Measurements from ENCODE around the gene DGKH.
"Not testable (repeated sequence)": the region's sequence is repeated elsewhere in the genome, so short reads cannot be mapped to it uniquely, and the experiment has no call there.

DGKH gene

DNA sequence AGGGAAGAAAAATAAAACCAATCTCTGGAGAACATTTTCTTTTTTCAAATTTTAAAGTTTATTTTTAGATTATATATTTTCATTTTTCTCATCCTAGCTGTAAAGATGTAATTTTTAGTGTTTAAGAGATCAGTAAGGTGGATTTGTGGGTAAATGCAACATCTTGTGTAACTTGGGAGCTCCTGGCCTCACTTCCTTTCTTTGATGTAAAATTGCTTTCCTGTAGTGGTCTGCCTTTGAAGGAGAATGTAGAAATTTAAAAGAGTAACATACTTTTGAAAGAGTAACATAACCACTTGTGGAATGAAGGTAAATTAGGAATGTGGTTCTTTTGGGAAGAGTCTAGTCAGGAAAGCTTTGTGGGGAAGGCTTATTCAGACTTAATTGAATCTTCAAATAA lies 127.8 kb downstream of the DGKH start:
- no peak for DNase-seq

DNA sequence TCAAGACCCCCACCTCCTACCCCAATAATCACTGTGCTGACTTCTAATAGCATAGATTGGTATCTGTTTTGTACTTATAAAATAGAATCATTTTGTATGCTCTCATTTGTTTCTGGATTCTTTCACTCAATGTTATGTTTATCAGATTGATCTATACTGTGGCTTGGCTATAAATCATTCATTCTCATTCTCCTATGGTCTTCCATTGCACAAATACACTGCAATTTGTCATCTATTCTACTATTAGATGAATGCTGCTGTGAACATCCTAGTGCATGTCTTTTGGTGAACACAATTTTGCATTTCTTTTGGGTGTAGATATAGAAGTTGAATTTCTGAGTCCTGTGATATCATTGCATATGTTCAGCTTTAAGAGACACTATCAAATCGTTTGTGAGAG lies 128.7 kb downstream of the DGKH start:
- DNase-seq = no peak

DNA sequence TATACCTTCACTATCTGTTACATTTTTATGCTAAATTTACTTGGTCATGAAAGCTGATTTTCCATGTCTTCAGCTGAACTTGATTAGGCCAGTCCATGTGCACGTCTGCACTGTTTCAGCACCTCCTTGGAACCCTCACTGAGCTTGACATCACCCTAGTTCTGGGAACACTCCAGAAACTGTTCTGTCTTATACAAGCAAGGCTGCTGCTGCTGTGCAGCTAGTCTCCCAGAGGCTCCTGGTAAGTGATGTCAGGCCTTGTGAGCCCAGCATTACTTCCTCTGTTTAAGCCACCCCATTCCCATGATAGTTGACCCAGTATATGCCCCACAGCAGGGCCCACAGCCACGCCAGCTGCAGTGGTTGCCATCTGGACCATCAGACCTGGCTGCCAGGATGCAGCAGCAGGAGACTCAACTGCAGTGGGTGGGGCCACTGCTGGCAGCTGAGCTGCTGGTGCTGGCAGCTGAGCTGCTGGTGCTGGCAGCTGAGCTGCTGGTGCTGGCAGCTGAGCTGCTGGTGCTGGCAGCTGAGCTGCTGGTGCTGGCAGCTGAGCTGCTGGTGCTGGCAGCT lies 133.0 kb downstream of the DGKH start:
- DNase-seq = no peak

DNA sequence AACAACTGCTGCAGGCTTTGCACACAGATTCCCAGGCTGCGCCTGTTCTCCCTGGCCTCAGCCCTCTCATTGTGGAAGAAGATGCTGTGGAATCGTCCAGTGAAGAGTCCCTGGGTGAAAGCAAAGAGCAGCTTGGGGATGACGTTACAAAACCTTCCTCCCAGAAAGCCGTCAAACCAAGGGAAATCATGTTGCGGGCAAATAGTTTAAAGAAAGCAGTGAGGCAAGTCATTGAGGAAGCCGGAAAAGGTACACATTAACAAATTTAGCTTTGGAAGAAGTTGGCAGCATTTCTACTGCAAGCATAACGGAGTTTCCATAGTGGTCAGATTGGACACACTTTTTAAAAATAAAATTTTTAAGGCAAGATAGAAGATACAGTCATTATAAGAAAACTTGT lies 140.6 kb downstream of the DGKH start:
- no peak for DNase-seq

DNA sequence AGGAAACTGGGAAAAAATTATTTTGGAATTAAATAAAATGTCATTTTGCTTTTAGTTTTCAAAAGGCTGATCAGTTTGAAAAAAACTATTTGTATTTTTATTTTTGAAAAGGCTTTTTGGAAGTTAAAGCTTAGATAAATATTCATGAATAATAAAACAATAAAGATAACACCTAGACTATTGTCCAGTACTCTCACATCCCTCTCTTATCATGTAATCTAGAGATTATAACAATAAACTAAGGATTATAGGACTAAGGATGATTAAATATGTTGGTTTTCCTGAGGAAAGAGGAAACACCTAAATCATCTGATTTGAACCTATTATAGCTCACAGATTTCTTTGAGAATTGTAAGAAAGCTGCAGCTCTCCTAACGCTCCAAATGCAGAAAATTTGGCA lies 142.1 kb downstream of the DGKH start:
- no peak for DNase-seq

DNA sequence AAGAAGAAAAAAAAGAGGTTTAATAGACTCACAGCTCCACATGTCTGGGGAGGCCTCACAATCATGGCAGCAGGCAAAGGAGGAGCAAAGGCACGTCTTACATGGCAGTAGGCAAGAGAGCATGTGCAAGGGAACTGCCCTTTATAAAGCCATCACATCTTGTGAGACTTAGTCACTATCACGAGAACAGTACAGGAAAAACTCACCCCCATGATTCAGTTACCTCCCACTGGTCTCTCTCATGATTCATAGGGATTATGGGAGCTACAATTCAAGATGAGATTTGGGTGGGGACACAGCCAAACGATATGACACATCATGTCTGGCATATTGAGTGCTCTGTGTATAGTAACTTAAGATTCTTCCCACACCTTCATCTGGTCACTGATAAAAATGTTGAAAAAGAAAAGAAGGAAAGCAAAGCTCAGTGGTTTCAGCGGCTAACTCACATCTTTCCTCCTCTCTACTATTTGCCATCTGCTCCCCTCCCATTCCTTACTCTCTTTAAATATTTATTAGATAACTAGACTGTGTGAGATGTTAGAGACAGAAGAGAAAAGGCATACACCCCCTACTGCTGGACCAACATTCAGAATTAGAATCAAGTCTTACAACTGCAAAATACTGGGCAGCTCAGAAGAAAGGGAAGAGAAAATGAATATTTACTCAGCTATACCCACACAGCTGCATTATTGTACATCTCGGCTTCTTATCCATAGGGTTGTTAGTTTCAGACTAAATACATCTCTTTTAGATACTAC lies 163.4 kb downstream of the DGKH start:
- no peak for DNase-seq

DNA sequence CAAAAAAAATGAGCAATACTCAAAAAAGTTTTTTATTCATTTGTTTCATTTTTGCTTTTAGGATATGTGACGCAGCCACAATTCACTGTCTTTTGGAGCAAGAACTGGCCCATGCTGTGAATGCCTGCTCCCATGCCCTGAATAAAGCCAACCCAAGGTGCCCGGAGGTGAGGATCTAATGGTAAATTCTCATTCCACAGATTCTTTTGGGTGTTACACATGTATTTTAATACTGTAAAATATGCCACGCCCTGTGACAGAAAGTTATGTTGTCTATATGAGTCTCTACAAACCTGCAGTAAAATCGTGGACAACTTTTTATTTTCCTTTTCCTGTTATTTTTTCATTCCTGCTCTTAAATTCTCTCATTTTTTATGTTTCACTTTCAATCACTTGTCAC lies 166.0 kb downstream of the DGKH start:
- no peak for DNase-seq

DNA sequence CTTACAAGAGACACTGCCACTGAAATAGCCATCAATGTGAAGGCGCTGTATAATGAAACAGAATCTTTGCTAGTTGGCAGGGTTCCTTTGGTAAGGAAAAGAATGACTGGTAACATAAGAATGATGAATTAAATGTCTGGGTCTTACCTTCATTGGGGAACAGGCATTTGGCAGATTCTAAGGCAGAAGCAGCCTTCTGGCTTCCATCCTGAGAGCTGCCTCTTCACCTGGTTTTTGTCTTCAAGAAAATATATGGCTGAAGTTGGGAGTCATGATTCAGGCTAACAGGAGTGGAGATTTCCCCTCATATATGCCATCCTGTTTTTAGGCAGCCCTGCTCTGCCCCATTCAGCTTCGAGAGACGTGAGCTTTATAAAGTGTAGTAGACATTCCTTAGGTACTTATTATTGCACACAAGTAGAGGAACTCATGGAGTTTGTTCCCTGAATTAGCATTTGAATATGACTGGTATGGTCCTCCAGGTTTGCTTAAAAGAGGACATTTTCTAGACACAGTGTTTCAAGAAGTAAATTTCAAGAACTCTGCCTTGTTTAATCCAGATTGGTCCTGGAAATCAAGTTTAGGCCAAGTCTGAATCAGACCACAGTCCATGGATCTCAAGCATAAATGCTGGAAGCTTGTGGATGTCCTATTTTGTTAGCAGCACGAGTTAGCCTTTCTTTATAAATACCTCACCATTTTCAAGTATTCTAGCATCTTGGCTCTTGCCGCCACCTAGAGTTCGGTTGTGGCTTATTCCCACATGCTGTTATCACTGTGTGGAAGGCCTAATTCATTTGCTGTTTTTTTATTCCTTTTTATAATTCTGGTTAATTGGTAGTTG lies 167.4 kb downstream of the DGKH start:
- peak; percentile 23 for DNase-seq

DNA sequence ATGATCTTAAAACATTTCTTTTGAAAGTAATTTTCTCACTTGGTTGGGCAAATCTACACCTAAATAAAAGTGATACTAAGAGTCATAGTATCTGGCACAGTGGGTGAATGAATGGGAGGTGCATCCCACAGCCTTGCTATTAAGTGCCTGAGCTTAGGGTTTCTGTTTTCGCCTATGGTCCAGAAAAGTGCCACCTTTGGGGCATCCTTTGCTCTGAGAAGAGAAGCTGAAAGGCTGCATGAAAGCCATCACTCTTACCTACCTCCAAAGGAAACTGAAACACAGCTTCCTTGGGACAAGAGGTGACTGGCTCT lies 167.9 kb downstream of the DGKH start:
- DNase-seq = no peak

DNA sequence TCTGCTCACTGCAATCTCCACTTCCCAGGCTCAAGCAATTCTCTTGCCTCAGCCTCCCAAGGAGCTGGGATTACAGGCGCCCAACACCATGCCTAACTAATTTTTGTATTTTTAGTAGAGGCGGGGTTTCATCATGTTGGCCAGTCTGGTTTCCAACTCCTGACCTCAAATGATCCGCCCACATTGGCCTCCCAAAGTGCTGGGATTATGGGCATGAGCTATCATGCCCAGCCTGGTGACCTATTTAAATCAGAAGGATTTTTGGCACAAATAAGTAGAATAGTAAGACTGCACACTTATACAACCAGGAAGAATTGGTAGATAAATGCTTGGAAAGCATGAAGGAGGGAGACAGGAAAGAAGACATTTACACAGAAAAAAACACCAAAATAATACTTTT lies 170.1 kb downstream of the DGKH start:
- no peak for DNase-seq

DNA sequence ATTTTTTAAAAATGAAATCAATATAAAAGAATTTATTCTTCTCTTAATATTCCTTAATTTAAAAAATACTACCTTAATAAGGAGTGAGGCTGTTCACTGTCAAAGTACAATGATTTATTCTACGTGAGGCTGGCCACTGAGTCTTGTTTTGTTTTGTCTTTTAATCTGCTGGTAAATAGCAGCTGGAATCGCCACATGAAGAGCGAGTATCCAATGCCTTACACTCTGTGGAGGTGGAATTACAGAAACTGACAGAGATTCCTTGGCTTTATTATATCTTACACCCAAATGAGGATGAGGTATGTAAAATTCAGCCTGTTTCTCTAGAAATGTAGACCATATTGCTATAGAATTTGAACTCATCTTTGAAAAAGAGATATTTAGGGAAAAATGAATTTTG lies 170.6 kb downstream of the DGKH start:
- no peak for DNase-seq

DNA sequence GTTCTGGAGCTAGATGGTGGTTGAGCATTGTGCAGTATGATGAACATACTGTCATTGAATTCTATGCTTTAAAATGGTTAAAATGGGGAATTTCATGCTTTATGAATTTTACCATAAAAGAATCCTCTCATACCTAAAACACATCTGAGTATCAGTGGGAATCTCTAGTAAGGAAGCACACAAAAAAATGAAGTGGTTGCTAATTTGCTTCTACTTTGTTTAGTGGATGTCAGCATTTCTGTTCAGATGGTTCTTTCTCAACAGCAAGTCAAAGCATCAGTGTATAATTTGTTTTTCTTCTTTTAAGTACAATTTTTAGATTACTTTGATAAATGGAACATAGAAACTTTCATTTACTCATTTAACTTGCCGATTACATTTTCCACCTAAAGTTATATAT lies 171.4 kb downstream of the DGKH start:
- no peak for DNase-seq

DNA sequence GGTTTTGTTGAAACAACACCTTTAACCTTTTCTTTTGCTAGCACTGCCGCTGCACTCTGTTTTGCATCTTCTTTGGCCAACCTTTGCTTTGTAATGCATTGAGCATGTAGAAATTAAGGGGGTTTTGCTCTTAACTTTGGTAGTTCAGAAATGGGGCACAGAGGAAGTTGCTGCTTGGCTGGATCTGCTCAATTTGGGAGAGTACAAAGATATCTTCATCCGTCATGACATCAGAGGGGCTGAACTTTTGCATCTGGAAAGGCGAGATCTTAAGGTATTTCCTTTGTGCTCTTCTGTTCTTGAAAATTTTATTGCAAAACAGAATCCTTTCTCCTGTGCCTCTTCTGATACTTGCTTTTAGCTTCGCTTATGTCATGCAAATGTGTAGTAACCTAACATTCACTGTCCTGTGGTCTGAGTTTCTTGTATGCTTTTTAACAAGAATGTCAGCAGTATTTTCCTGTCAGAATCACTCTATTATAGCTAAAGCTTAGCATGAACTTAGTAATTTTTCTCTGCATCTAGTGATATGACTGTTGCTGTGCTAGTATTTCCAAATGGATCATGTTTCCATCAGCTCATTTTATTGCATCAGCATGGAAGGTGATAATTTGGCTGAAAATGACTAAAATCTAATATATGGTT lies 172.8 kb downstream of the DGKH start:
- DNase-seq = no peak

DNA sequence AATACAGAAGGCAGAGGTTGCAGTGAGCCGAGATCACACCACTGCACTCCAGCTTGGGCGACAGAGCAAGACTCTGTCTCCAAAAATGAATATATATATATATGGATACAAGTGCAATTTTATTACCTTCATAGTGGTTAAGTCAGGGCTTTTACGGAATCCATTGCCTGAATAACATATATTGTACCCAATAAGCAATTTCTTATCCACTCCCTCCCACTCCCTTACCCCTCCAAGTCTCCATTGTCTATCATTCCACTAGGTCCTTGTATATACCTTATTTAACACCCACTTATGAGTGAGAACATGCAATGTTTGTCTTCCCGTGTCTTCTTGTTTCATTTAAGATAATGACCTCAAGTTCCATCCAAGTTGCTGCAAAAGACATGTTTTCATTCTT lies 175.2 kb downstream of the DGKH start:
- DNase-seq = no peak

DNA sequence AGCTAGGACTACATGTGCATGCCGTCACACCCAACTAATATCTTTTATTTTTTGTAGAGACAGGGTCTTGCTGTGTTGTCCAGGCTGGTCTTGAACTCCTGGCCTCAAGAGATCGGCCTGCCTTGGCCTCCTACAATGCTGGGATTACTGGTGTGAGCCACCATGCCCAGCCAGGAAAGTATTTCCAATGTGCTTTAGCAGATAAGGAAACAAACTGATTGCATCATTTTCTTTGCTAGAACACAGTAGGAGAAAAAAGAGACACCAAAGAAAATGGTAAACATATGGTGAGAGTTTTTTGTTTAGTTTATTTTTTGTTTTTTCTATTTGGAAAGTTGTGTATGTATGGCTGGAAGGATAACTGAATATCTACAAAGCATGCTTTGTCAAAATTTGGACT lies 176.6 kb downstream of the DGKH start:
- DNase-seq = no peak

DNA sequence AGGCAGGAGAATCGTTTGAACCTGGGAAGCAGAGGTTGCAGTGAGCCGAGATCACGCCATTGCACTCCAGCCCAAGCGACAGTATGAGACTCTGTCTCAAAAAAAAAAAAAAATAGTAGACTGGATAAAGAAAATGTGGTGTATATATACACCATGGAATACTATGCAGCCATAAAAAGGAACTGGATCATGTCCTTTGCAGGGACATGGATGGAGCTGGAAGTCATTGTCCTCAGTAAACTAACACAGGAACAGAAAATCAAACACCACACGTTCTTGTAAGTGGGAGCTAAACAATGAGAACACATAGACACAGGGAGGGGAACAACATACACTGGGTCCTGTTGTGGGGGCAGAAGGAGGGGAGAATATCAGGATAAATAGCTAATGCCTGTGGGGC lies 178.3 kb downstream of the DGKH start:
- DNase-seq = not testable (repeated sequence)

DNA sequence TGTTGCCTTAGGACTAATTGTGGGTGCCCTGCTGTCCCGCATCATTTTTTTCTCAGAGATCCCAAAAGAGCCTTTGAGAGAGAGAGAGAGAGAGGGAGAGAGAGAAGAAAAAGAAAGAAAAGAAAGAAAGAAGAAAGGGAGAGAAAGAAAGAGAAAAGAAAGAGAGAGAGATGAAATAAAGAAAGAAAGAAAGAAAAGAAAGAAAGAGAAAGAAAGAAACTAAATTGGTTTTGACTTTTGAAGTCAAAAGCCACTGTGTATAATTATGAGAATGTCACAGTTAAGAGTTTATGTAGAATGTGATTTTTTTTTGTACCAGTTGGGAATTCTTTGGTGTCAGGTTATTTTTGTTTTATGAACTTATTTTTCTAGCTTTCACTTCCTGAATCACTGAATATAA lies 180.1 kb downstream of the DGKH start:
- DNase-seq = no peak

DNA sequence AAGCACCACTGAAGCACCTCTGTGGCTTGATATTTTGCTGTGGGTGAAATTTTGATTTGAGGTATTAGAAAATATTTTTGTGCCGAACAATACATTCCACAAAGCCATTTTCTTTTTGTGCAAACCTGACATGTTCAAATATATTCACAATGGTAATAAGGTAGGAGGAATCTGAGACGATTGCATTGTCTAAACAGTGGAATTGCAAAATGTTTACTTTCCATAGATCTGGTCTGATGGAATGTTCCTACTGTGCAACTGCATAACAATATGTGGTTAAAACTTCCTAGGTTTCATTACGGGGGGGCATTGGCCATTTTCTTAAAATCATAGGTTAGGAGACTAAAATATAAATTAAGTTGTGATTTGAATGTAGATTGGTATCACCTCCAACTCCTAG lies 180.8 kb downstream of the DGKH start:
- DNase-seq = no peak

DNA sequence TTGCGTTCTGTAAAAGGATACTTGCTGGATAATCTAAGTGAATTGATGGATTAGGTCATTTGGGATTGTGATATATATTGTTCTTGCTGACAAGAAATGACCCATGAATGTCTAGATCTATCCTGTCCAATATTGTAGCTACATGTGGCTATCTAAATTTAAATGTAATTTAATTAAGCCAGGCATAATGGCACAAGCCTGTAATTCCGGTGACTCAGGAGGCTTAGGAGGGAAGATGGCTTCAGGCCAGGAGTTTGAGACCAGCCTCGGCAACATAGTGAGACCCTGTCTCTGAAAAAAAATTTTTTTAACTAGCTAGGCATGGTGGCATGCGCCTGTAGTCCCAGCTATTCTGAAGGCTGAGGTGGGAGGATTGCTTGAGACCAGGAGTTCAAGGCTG lies 184.2 kb downstream of the DGKH start:
- no peak for DNase-seq

DNA sequence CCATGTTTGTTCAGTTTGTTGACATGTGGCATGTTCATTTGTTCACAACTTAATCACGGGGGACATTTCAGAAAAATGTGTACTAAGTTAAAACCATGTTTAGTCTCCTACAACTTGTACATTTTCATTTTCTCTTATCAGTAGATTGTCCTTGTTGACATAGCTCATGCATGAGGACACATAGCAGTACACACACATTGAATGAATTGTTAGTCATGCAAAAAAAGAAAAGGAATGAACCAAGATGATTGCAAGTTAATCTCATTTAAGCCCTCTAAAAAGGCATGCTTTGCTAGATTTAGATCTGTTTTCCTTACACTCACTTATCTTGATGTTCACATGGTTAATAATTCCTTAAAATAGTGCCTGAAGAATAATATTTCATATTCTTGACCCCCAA lies 185.3 kb downstream of the DGKH start:
- no peak for DNase-seq

DNA sequence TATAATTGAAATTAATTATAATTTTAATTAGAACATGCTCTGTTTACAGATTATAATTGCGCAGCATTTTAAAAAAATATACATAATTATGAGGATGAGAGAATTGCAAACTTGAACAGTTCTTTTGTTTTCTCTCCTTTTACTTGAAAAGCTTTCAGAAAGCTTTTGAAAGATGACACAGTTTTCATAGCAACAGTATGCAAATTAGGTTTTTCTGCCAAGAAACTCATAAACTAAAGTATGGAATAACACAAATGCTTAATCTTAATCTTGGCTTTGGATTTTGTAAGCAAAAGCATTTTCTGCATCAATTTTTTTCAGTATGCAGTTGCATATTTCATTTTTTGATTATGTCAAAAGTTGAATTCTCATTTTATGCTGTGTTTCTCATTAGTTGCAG lies 190.7 kb downstream of the DGKH start:
- DNase-seq = no peak

DNA sequence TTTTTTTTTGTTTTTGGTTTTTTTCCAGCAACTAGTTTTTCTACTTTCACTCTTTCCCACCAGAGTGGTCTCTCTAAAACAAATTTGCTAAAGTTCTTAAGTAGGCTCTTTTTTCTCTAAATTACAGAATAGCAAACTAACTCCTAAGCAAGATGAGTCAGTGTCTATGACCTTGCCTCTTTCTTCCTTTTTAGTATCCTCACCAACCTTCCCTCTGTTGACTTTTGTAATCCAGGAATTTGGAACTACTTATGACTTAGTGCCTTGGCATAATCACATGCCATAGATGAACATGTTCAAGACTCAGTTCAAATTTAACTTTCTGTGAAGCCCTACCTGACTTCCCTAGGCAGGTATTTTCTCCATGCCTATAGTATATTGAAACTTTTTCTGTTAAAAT lies 191.2 kb downstream of the DGKH start:
- DNase-seq = no peak

DNA sequence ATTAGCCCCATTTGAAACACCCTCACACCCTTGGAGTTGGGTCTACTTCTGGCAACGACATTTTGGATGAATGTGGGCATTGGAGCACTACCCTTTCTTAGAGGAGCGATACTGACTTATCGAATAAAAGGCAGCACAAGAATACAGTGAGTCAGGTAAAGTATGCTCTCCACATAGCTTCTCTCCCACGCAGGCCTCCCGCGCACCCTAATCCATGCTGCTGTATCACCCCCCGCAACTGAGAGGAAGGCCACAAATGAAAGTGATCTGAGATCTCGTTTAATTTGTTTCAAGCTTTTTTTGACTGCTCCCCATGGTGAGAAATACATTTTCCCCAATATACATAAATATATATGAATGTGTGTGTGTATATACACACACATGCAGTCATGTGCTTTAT lies 198.1 kb downstream of the DGKH start:
- DNase-seq = no peak

DNA sequence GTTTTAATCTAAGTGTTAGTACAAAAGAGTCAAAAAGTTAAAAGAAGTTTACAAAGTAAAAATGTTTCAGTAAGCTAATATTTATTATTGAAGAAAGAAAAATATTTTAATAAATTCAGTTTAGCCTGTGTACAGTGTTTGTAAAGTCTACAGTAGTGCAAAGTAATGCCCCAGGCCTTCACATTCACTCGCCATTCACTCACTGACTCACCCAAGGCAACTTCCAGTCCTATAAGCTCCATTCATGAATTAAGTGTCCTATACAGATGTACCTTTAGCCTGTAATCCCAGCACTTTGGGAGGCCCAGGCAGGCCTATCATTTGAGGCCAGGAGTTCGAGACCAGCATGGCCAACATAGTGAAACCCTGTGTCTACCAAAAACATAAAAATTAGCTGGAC lies 199.4 kb downstream of the DGKH start:
- no peak for DNase-seq
